GM23338 (cell line): Measurements from ENCODE around the gene CCDC183. TPM values are rescaled to one million over a fixed set of nuclear protein-coding genes. Genes with fewer than 3 reads are reported as not detected.
A peak's percentile ranks its signal among the peaks of the same experiment; 100 is the strongest.

Experiments
- ATAC-seq: fragments of 200-7000 bp; cut with Tn5 transposase; 3 replicates; pipeline ENCODE4 v1.9.1; 2020
- DNase-seq: peaks from one replicate; pipeline ENCODE4 v3.0.0-alpha.2; 2015; ENCODE audit warnings: low spot score
- H2AFZ ChIP-seq: fragments of 200-600 bp; sonication (generic); 2 replicates; pipeline ENCODE4 v1.8.0; 2016; ENCODE audit warnings: antibody characterized with exemption, mild to moderate bottlenecking, moderate library complexity
- H3F3A ChIP-seq: fragments of 200-600 bp; sonication (generic); replicated peaks from 2 replicates; pipeline ENCODE4 v1.8.0; 2017; ENCODE audit warnings: antibody characterized with exemption, mixed run types, low read depth
- H3K27ac ChIP-seq: fragments of 200-600 bp; sonication (generic); 2 replicates; pipeline ENCODE4 v1.6.1; 2016; ENCODE audit warnings: low read depth
- H3K27me3 ChIP-seq: fragments of 200-600 bp; sonication (generic); 2 replicates; pipeline ENCODE4 v1.8.0; 2016; ENCODE audit warnings: mild to moderate bottlenecking, mixed run types, moderate library complexity; ENCODE audit not compliant: insufficient read depth
- H3K36me3 ChIP-seq: fragments of 200-600 bp; sonication (generic); 2 replicates; pipeline ENCODE4 v1.8.0; 2016; ENCODE audit warnings: mild to moderate bottlenecking; ENCODE audit not compliant: insufficient read depth
- H3K4me1 ChIP-seq: fragments of 200-600 bp; sonication (generic); 2 replicates; pipeline ENCODE4 v1.8.0; 2016; ENCODE audit warnings: mild to moderate bottlenecking, moderate library complexity; ENCODE audit not compliant: insufficient read depth
- H3K4me2 ChIP-seq: fragments of 200-600 bp; sonication (generic); 2 replicates; pipeline ENCODE4 v1.7.1; 2017; ENCODE audit warnings: mixed run types
- H3K4me3 ChIP-seq: fragments of 200-600 bp; sonication (generic); 2 replicates; pipeline ENCODE4 v1.6.1; 2016; ENCODE audit warnings: mixed run types
- H3K79me2 ChIP-seq: fragments of 200-600 bp; sonication (generic); replicated peaks from 2 replicates; pipeline ENCODE4 v1.8.0; 2017; ENCODE audit warnings: mild to moderate bottlenecking; ENCODE audit not compliant: insufficient read depth
- H3K9me2 ChIP-seq: fragments of 200-600 bp; sonication (generic); 2 replicates; pipeline ENCODE4 v1.8.0; 2017; ENCODE audit not compliant: insufficient read depth
- H4K20me1 ChIP-seq: fragments of 200-600 bp; sonication (generic); replicated peaks from 2 replicates; pipeline ENCODE4 v1.8.0; 2017; ENCODE audit warnings: mild to moderate bottlenecking; ENCODE audit not compliant: insufficient read depth
- H3K27ac Mint-ChIP-seq: 2 replicates; pipeline ENCODE4 v1.8.0; 2020; ENCODE audit warnings: inconsistent platforms, mild to moderate bottlenecking, moderate library complexity, mixed read lengths
- H3K27me3 Mint-ChIP-seq: 3 replicates; pipeline ENCODE4 v1.8.0; 2022; ENCODE audit warnings: low read depth, mild to moderate bottlenecking, moderate library complexity, mixed read lengths, inconsistent platforms; ENCODE audit not compliant: insufficient read depth, poor library complexity
- H3K36me3 Mint-ChIP-seq: 3 replicates; pipeline ENCODE4 v1.8.0; 2021; ENCODE audit warnings: low read depth, mild to moderate bottlenecking, inconsistent platforms, moderate library complexity, mixed read lengths
- H3K4me1 Mint-ChIP-seq: 3 replicates; pipeline ENCODE4 v1.8.0; 2020; ENCODE audit warnings: mild to moderate bottlenecking, inconsistent platforms, mixed read lengths
- H3K4me3 Mint-ChIP-seq: 3 replicates; pipeline ENCODE4 v1.8.0; 2021; ENCODE audit warnings: moderate library complexity, mild to moderate bottlenecking, inconsistent platforms, mixed read lengths
- H3K9me3 Mint-ChIP-seq: 3 replicates; pipeline ENCODE4 v1.8.0; 2020; ENCODE audit warnings: moderate library complexity, mild to moderate bottlenecking, inconsistent platforms, mixed read lengths
- CREB1 ChIP-seq: fragments of 250-450 bp; sonication (Bioruptor Pico); IDR thresholded peaks from 2 replicates; pipeline ENCODE4 v1.5.0; 2020; ENCODE audit warnings: low read depth, mild to moderate bottlenecking, moderate library complexity
- CTCF ChIP-seq, 2 experiments: fragments of 200-600 bp in 1 of 2; sonication (generic) in 1 of 2; conservative IDR thresholded peaks; 2 replicates each; pipeline versions ENCODE4 v1.5.1 to v1.6.1; 2016 to 2017; ENCODE audit warnings: antibody characterized with exemption in 2 of 2, low read depth in 2 of 2, mild to moderate bottlenecking in 2 of 2, moderate library complexity in 1 of 2
- EZH2 ChIP-seq: fragments of 200-600 bp; sonication (generic); IDR thresholded peaks from one replicate; pipeline ENCODE4 v1.8.0; 2017; ENCODE audit warnings: antibody characterized with exemption, mild to moderate bottlenecking, low read depth; ENCODE audit not compliant: unreplicated experiment
- JUNB ChIP-seq: IDR thresholded peaks from one replicate; pipeline ENCODE4 v1.6.1; 2016; ENCODE audit warnings: antibody characterized with exemption; ENCODE audit not compliant: unreplicated experiment
- POLR2AphosphoS5 ChIP-seq: IDR thresholded peaks from 2 replicates; pipeline ENCODE4 v1.6.1; 2016; ENCODE audit warnings: antibody characterized with exemption, low read depth
- ZNF114 ChIP-seq: fragments of 250-450 bp; sonication (Bioruptor Pico); IDR thresholded peaks from 2 replicates; pipeline ENCODE4 v1.5.0; 2020; ENCODE audit warnings: mild to moderate bottlenecking, moderate library complexity
- ZNF331 ChIP-seq: fragments of 250-450 bp; sonication (Bioruptor Pico); IDR thresholded peaks from 2 replicates; pipeline ENCODE4 v1.5.0; 2020; ENCODE audit warnings: low read depth, mild to moderate bottlenecking, moderate library complexity
- ZNF462 ChIP-seq: fragments of 250-450 bp; sonication (Bioruptor Pico); IDR thresholded peaks from 2 replicates; pipeline ENCODE4 v1.5.0; 2020; ENCODE audit warnings: mild to moderate bottlenecking, moderate library complexity
- polyA plus RNA-seq: library from polyadenylated mRNA; unstranded; fragments of >200 nt; fragmentation: Nextera tagmentation; extraction: Ambion mirVana; gene quantifications from 2 replicates; pipeline ENCODE4 v1.2.1, GENCODE V29; 2016
- total RNA-seq: library from RNA; depleted of rRNA; stranded (reverse); fragments of >200 nt; shearing (Covaris generic); gene quantifications from 2 replicates; pipeline ENCODE4 v1.2.3, GENCODE V29; 2014

CCDC183 gene
- total and polyA plus RNA-seq, 2 experiments from 2014 or later = 1.1 to 1.2 TPM

GRCh38 chr9:136853596-136854112 lies 57.5 kb downstream of the CCDC183 start:
- Histone ChIP-seq H4K20me1 (0 out of 2 replicates have a peak, but pooled peaks cover 3% of the 10 kb centered on the region), H3K79me2 (no peaks in the 10 kb centered on the region), H3F3A (no peaks in the 10 kb centered on the region), H3K4me1 (no peaks in the 10 kb centered on the region; the same call in 1 of the 2 replicates), H3K27me3 (no peaks in the 10 kb centered on the region), H3K4me3 (no peak overlapping the region), H3K9me2 (no peaks in the 10 kb centered on the region), H3K27ac (no peak overlapping the region), H3K36me3 (no peaks in the 10 kb centered on the region; the same call in 1 of the 2 replicates), H3K4me2 (no peak overlapping the region), H2AFZ (no peak overlapping the region)
- TF ChIP-seq JUNB (no peak), CREB1 (CRISPR knock-in tag) (no peak), CTCF (conservative IDR thresholded peaks at IDR 0.05; ENCODE audit: low read depth in 2 of 2) (peak in 1 of 2 experiments; percentile 18; a peak in 1 of 4 replicates)
- H3K27ac Mint-ChIP-seq = no peak overlapping the region
- no peaks in the 10 kb centered on the region for H3K9me3 Mint-ChIP-seq
- no peaks in the 10 kb centered on the region; the same call in 2 of the 3 replicates for H3K4me1 Mint-ChIP-seq
- peaks cover 2% of the 10 kb centered on the region; the same call in 2 of the 3 replicates for H3K36me3 Mint-ChIP-seq
- peaks cover 7% of the 10 kb centered on the region for H3K27me3 Mint-ChIP-seq
- DNase-seq (no peak), ATAC-seq (no peak)
- H3K4me3 Mint-ChIP-seq = no peak overlapping the region

DNA sequence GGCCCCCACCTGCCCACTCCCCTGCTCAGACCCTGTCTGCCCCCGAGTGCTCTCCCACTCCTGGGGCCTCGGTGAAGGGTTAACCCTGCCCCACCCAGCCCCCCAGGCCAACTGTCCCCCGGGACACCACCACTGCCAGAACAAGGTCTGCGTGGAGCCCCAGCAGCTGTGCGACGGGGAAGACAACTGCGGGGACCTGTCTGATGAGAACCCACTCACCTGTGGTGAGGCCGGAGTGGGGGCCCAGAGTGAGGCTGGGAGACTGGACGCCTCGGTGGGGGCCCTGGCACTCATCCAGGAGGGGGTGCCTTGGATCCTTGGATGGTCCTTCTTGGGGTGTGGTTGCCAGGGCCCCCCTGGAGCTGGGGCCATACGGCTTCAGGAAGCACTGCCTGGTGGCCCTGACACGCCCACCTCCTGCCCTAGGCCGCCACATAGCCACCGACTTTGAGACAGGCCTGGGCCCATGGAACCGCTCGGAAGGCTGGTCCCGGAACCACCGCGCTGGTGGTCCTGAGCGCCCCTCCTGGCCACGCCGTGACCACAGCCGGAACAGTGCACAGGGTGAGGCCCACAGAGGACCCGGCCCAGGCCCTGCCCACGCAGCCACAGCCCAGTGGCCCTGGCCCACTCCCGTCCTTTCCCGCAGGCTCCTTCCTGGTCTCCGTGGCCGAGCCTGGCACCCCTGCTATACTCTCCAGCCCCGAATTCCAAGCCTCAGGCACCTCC lies 58.1 kb downstream of the CCDC183 start:
- Histone ChIP-seq H3K9me2 (no peaks in the 10 kb centered on the region), H4K20me1 (0 out of 2 replicates have a peak, but pooled peaks cover 3% of the 10 kb centered on the region), H3K27me3 (no peaks in the 10 kb centered on the region), H3K4me2 (no peak overlapping the region), H3K36me3 (no peaks in the 10 kb centered on the region; the same call in 1 of the 2 replicates), H3K27ac (no peak overlapping the region), H2AFZ (no peak overlapping the region), H3K79me2 (no peaks in the 10 kb centered on the region), H3K4me1 (no peaks in the 10 kb centered on the region; the same call in 1 of the 2 replicates), H3F3A (no peaks in the 10 kb centered on the region), H3K4me3 (no peak overlapping the region)
- no peak for DNase-seq
- Mint-ChIP-seq H3K4me3 (no peak overlapping the region), H3K4me1 (no peaks in the 10 kb centered on the region; the same call in 2 of the 3 replicates), H3K9me3 (no peaks in the 10 kb centered on the region), H3K27me3 (peaks cover 3% of the 10 kb centered on the region), H3K36me3 (peaks cover 2% of the 10 kb centered on the region; the same call in 2 of the 3 replicates), H3K27ac (no peak overlapping the region)
- ATAC-seq = no peak
- no peak for TF ChIP-seq ZNF331 (CRISPR knock-in tag)
- no peak for TF ChIP-seq JUNB
- TF ChIP-seq CREB1 (CRISPR knock-in tag) = no peak
- TF ChIP-seq EZH2 = no peak
- no peak for TF ChIP-seq ZNF114 (CRISPR knock-in tag)
- no peak for TF ChIP-seq CTCF (conservative IDR thresholded peaks at IDR 0.05; ENCODE audit: low read depth in 2 of 2)
- TF ChIP-seq POLR2AphosphoS5 = no peak
- TF ChIP-seq ZNF462 (CRISPR knock-in tag) = no peak
